Measurements from ENCODE around the gene PDGFRB. TPM values are rescaled to one million over a fixed set of nuclear protein-coding genes. Genes with fewer than 3 reads are reported as not detected.

The PDGFRB gene
- total RNA-seq, 1 experiment from 2014 or later = 0.63 TPM

DNA sequence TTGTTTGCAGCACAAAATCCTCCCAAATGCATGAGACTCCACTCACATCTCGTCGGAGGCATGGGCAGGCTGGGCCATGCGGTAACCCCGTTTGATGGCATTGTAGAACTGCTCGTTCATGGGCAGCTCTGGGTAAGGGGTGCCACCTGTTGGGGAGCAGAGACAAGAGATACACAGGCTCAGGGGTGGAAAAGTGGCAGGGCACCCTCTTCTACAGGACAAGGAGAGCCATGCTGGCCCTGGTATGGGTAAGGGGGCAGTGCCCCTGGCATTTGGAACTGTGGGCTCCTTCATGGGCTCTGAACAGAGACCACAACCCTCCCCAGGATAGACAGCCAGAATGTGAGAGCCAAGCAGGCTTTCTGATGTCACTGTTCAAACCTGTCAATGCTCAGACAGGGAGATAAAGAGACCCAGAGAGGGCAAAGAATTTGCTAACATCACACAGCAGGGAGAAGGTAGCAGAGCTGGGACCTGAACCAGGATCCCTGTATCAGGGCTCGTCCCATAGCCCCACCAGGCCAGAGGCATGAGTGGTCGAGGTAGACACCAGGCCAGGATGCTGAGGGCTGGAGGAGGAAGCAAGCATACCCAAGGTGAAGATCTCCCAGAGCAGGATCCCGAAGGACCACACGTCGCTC, 36.1 kb downstream of the PDGFRB start:
- no peak for DNase-seq (ENCODE audit: unreplicated experiment)
- peaks cover 14% of the 10 kb centered on the region for H3K4me1 Mint-ChIP-seq (ENCODE audit: insufficient read depth, unreplicated experiment)

DNA sequence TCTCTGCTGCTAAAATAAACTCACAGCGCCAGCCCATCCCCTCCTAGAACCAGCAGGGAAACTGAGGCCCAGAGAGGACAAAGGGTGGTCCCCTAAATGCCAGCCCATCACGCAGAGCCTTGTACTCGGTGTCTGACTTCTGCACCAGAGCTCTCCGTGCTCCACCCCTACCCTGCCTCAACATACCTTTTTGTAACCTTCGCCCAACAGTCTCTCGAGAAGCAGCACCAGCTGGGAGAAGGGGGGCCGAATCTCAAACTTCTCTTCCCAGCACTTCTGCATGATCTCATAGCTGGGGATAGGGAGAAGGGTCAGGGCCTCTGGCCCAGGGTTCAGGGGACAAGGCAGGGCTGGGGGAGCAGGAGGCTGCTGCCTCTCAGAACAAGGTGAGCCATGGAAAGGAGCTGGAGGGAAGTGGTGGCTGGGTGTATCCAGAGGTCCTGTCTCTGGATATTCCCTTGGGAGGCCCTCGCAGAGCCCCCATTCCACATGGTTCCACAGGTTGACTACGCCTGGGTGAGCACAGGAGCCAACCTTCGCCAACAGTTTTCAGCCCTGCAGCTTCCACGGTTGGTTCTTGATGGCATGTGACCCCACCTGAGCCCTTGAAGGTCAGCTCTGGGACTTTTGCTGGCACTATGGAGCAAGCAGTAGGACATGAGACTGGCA, 37.0 kb downstream of the PDGFRB start:
- TF ChIP-seq, protein P1, sequence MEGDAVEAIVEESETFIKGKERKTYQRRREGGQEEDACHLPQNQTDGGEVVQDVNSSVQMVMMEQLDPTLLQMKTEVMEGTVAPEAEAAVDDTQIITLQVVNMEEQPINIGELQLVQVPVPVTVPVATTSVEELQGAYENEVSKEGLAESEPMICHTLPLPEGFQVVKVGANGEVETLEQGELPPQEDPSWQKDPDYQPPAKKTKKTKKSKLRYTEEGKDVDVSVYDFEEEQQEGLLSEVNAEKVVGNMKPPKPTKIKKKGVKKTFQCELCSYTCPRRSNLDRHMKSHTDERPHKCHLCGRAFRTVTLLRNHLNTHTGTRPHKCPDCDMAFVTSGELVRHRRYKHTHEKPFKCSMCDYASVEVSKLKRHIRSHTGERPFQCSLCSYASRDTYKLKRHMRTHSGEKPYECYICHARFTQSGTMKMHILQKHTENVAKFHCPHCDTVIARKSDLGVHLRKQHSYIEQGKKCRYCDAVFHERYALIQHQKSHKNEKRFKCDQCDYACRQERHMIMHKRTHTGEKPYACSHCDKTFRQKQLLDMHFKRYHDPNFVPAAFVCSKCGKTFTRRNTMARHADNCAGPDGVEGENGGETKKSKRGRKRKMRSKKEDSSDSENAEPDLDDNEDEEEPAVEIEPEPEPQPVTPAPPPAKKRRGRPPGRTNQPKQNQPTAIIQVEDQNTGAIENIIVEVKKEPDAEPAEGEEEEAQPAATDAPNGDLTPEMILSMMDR (IDR thresholded peaks at IDR 0.05; ENCODE audit: unreplicated experiment) = no peak

More for the DNA sequence above, 36.1 kb downstream of the PDGFRB start:
- Mint-ChIP-seq H3K9me3 (ENCODE audit: unreplicated experiment) (no peaks in the 10 kb centered on the region), H3K27ac (ENCODE audit: low read depth, unreplicated experiment) (no peak overlapping the region), H3K4me3 (ENCODE audit: unreplicated experiment) (no peak overlapping the region), H3K36me3 (ENCODE audit: insufficient read depth, unreplicated experiment) (no peaks in the 10 kb centered on the region), H3K27me3 (ENCODE audit: insufficient read depth, unreplicated experiment) (no peaks in the 10 kb centered on the region)
- ChIA-PET CTCF (interaction anchor here (0.7 to 1.1 kb wide), 5 partner anchors 16 to 184 kb away, joined by 3 to 4 read pairs (median 3); no protein-coding TSS in a partner anchor), POLR2A (interaction anchor here (1.2 to 1.4 kb wide), 2 partner anchors 9 to 97 kb away, joined by 4 to 7 read pairs; no protein-coding TSS in a partner anchor)
- intact Hi-C loops (cut with micrococcal nuclease) = loop anchor here (5.0 to 10.0 kb wide), 2 partner anchors 282 to 485 kb away; no protein-coding TSS in a partner anchor
- BruUV-seq (replicated peaks) = no TSS peak
- TF ChIP-seq, protein P1 (IDR thresholded peaks at IDR 0.05; ENCODE audit: unreplicated experiment) = no peak

DNA sequence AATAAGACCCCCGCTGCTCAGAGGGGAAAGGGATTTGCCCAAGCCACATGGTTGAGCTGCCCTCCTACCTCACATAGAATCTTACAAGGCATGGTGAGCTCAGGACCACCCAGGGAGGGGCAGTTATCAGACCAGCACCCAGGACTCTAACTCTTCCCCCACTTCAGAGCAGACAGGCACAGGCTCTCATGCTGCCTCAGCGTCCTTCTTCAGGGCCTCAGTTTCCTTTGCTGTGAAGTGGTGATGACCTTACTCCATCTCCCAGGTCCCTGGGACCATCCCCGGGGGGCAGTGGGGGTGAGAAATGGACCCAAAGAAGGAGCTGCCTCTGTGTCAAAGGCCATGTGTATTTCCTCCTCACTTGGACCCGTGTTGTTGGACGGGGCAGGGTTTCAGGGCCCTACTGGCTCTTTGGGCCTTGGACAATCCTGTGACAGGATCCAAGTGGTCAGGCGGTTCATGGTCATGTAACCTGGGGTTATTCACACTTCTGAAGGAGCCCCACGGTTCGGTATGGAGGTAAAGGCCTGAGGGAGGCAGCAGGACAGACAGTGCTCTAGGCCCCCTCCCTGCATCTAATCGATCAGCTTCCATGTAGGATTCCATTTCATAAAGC, 37.6 kb downstream of the PDGFRB start:
- ChIA-PET CTCF (interaction anchor here (0.5 to 1.2 kb wide), 6 partner anchors 10 to 199 kb away, joined by 3 to 6 read pairs (median 4); no protein-coding TSS in a partner anchor), POLR2A (interaction anchor here (0.7 to 1.4 kb wide), 3 partner anchors 10 to 274 kb away, joined by 3 to 7 read pairs (median 4); no protein-coding TSS in a partner anchor)
- no peaks in the 10 kb centered on the region for H3K27me3 Mint-ChIP-seq (ENCODE audit: insufficient read depth, unreplicated experiment)
- H3K4me3 Mint-ChIP-seq (ENCODE audit: unreplicated experiment) = no peak overlapping the region
- H3K4me1 Mint-ChIP-seq (ENCODE audit: insufficient read depth, unreplicated experiment) = peaks cover 18% of the 10 kb centered on the region
- intact Hi-C loops (cut with micrococcal nuclease) = loop anchor here (10.0 kb wide), 1 partner anchor 483 kb away; no protein-coding TSS in a partner anchor
- DNase-seq (ENCODE audit: unreplicated experiment) = no peak
- no TSS peak for BruUV-seq (replicated peaks)
- no peak overlapping the region for H3K27ac Mint-ChIP-seq (ENCODE audit: low read depth, unreplicated experiment)
- TF ChIP-seq, protein P1 (IDR thresholded peaks at IDR 0.05; ENCODE audit: unreplicated experiment) = no peak
- H3K36me3 Mint-ChIP-seq (ENCODE audit: insufficient read depth, unreplicated experiment) = no peaks in the 10 kb centered on the region
- H3K9me3 Mint-ChIP-seq (ENCODE audit: unreplicated experiment) = no peaks in the 10 kb centered on the region

More for the DNA sequence above, 37.0 kb downstream of the PDGFRB start:
- H3K4me1 Mint-ChIP-seq (ENCODE audit: insufficient read depth, unreplicated experiment) = peaks cover 14% of the 10 kb centered on the region
- POLR2A ChIA-PET = interaction anchor here (1.2 to 1.4 kb wide), 3 partner anchors 10 to 96 kb away, joined by 4 to 7 read pairs (median 4); no protein-coding TSS in a partner anchor
- CTCF ChIA-PET = interaction anchor here (0.7 to 1.1 kb wide), 6 partner anchors 17 to 117 kb away, joined by 3 to 4 read pairs (median 3); no protein-coding TSS in a partner anchor
- no peak overlapping the region for H3K27ac Mint-ChIP-seq (ENCODE audit: low read depth, unreplicated experiment)
- H3K9me3 Mint-ChIP-seq (ENCODE audit: unreplicated experiment) = no peaks in the 10 kb centered on the region
- H3K36me3 Mint-ChIP-seq (ENCODE audit: insufficient read depth, unreplicated experiment) = no peaks in the 10 kb centered on the region
- H3K27me3 Mint-ChIP-seq (ENCODE audit: insufficient read depth, unreplicated experiment) = no peaks in the 10 kb centered on the region
- DNase-seq (ENCODE audit: unreplicated experiment) = no peak
- no peak overlapping the region for H3K4me3 Mint-ChIP-seq (ENCODE audit: unreplicated experiment)
- BruUV-seq (replicated peaks) = no TSS peak
- intact Hi-C loops (cut with micrococcal nuclease) = loop anchor here (10.0 kb wide), 1 partner anchor 484 kb away; no protein-coding TSS in a partner anchor

All from MCF 10A (cell line).